ENCODE results near the gene HSD3B1.

The HSD3B1 gene

DNA sequence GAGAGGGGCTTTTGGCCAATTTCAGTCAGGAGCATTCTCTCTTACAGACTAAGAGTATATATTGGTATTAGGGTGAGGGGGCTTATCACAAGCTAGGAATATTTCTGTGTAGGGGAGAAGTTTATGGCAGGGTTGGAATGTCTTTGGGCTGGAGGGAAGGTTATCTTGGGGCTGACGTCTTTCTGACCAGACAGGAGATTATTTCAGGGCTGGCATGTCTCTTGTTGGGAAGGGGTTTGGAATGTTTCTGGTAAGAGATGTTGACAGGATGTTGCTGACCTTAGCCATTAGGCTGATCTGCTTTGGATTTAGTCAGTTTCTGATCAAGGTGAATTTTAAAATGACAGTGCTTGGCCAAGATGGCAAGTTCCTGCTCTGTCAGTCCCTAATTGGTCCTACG, 17.8 kb upstream of the HSD3B1 start:
- no peak for TF ChIP-seq TCF12 (IDR thresholded peaks at IDR 0.05; ENCODE audit: low read depth)
- no peak for TF ChIP-seq NFIC (IDR thresholded peaks at IDR 0.05)
- TF ChIP-seq TEAD4 (IDR thresholded peaks at IDR 0.05) = no peak
- no peak for TF ChIP-seq USF1 (IDR thresholded peaks at IDR 0.05)
- no peak for TF ChIP-seq EP300 (IDR thresholded peaks at IDR 0.05; ENCODE audit: borderline replicate concordance)
- no peak for TF ChIP-seq TAF1 (IDR thresholded peaks at IDR 0.05; ENCODE audit: low read depth)
- TF ChIP-seq CREB1 (IDR thresholded peaks at IDR 0.05; ENCODE audit: low read depth) = no peak
- TF ChIP-seq MAX (IDR thresholded peaks at IDR 0.05) = no peak
- no peak for TF ChIP-seq CEBPB (IDR thresholded peaks at IDR 0.05)
- no peak for TF ChIP-seq RAD21 (IDR thresholded peaks at IDR 0.05; ENCODE audit: low read depth)
- TF ChIP-seq EGR1 (IDR thresholded peaks at IDR 0.05) = no peak
- no peak for TF ChIP-seq YY1 (IDR thresholded peaks at IDR 0.05; ENCODE audit: low read depth)
- TF ChIP-seq FOXM1 (IDR thresholded peaks at IDR 0.05; ENCODE audit: borderline replicate concordance, low read depth) = no peak
- TF ChIP-seq ZBTB7A (IDR thresholded peaks at IDR 0.05; ENCODE audit: low read depth) = no peak
- TF ChIP-seq, protein P1, sequence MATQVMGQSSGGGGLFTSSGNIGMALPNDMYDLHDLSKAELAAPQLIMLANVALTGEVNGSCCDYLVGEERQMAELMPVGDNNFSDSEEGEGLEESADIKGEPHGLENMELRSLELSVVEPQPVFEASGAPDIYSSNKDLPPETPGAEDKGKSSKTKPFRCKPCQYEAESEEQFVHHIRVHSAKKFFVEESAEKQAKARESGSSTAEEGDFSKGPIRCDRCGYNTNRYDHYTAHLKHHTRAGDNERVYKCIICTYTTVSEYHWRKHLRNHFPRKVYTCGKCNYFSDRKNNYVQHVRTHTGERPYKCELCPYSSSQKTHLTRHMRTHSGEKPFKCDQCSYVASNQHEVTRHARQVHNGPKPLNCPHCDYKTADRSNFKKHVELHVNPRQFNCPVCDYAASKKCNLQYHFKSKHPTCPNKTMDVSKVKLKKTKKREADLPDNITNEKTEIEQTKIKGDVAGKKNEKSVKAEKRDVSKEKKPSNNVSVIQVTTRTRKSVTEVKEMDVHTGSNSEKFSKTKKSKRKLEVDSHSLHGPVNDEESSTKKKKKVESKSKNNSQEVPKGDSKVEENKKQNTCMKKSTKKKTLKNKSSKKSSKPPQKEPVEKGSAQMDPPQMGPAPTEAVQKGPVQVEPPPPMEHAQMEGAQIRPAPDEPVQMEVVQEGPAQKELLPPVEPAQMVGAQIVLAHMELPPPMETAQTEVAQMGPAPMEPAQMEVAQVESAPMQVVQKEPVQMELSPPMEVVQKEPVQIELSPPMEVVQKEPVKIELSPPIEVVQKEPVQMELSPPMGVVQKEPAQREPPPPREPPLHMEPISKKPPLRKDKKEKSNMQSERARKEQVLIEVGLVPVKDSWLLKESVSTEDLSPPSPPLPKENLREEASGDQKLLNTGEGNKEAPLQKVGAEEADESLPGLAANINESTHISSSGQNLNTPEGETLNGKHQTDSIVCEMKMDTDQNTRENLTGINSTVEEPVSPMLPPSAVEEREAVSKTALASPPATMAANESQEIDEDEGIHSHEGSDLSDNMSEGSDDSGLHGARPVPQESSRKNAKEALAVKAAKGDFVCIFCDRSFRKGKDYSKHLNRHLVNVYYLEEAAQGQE (IDR thresholded peaks at IDR 0.05; ENCODE audit: low read depth) = no peak

GRCh38 chr1:119490925-119491324, 16.1 kb upstream of the HSD3B1 start:
- no peak for TF ChIP-seq EGR1 (IDR thresholded peaks at IDR 0.05)
- TF ChIP-seq FOXM1 (IDR thresholded peaks at IDR 0.05; ENCODE audit: borderline replicate concordance, low read depth) = no peak
- no peak for TF ChIP-seq TAF1 (IDR thresholded peaks at IDR 0.05; ENCODE audit: low read depth)
- TF ChIP-seq CEBPB (IDR thresholded peaks at IDR 0.05) = no peak
- no peak for TF ChIP-seq ZBTB7A (IDR thresholded peaks at IDR 0.05; ENCODE audit: low read depth)
- TF ChIP-seq TEAD4 (IDR thresholded peaks at IDR 0.05) = no peak
- TF ChIP-seq TCF12 (IDR thresholded peaks at IDR 0.05; ENCODE audit: low read depth) = no peak
- no peak for TF ChIP-seq YY1 (IDR thresholded peaks at IDR 0.05; ENCODE audit: low read depth)
- TF ChIP-seq MAX (IDR thresholded peaks at IDR 0.05) = no peak
- no peak for TF ChIP-seq CREB1 (IDR thresholded peaks at IDR 0.05; ENCODE audit: low read depth)
- no peak for TF ChIP-seq NFIC (IDR thresholded peaks at IDR 0.05)
- no peak for TF ChIP-seq RAD21 (IDR thresholded peaks at IDR 0.05; ENCODE audit: low read depth)
- TF ChIP-seq, protein P1 (IDR thresholded peaks at IDR 0.05; ENCODE audit: low read depth) = no peak
- TF ChIP-seq USF1 (IDR thresholded peaks at IDR 0.05) = no peak
- TF ChIP-seq EP300 (IDR thresholded peaks at IDR 0.05; ENCODE audit: borderline replicate concordance) = no peak

DNA sequence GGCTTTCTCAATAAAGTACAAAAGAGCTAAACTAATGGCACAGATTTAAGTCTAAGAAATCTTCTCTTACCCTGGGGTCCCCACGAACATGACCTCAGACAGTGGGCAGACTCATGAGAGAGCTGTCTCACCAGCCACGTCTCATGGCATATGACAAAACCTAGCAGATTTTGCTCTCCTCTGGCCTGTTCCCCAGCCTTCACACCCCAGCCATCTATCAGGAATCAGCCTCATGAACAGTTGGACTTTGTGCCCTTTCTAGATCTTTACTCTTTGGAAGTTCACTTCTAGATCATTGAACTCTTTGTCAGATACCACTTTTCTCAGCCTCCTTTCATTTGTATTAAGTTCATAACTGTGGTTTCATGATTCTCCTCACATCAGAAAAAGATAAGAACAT, 14.2 kb upstream of the HSD3B1 start:
- TF ChIP-seq CREB1 (IDR thresholded peaks at IDR 0.05; ENCODE audit: low read depth) = no peak
- TF ChIP-seq NFIC (IDR thresholded peaks at IDR 0.05) = no peak
- TF ChIP-seq YY1 (IDR thresholded peaks at IDR 0.05; ENCODE audit: low read depth) = no peak
- no peak for TF ChIP-seq RAD21 (IDR thresholded peaks at IDR 0.05; ENCODE audit: low read depth)
- no peak for TF ChIP-seq TAF1 (IDR thresholded peaks at IDR 0.05; ENCODE audit: low read depth)
- TF ChIP-seq EP300 (IDR thresholded peaks at IDR 0.05; ENCODE audit: borderline replicate concordance) = no peak
- no peak for TF ChIP-seq TCF12 (IDR thresholded peaks at IDR 0.05; ENCODE audit: low read depth)
- no peak for TF ChIP-seq CEBPB (IDR thresholded peaks at IDR 0.05)
- TF ChIP-seq MAX (IDR thresholded peaks at IDR 0.05) = no peak
- TF ChIP-seq FOXM1 (IDR thresholded peaks at IDR 0.05; ENCODE audit: borderline replicate concordance, low read depth) = no peak
- TF ChIP-seq EGR1 (IDR thresholded peaks at IDR 0.05) = no peak

DNA sequence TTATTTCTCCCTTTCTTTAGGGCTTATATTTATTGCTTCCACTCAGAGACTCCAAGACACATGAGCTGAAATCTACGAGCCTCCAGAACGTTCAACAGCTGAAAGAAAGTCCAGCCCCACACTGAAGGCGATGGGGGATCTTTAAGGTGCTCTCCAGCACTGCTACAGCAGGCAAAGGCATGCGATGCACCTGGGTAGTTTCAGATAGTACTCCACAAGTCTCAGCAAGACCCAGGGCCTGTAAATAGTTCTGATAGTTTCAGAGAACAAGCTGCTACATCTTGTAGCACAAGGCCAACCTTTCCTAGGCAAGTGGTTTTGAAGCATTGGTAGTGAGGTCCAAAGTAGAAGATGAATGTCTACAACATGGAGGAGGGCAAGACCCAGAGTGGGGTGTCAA, 2.2 kb upstream of the HSD3B1 start:
- TF ChIP-seq NFIC (IDR thresholded peaks at IDR 0.05) (no peak), FOXM1 (IDR thresholded peaks at IDR 0.05; ENCODE audit: borderline replicate concordance, low read depth) (no peak), CREB1 (IDR thresholded peaks at IDR 0.05; ENCODE audit: low read depth) (no peak), TEAD4 (IDR thresholded peaks at IDR 0.05) (no peak), EP300 (IDR thresholded peaks at IDR 0.05; ENCODE audit: borderline replicate concordance) (no peak), YY1 (IDR thresholded peaks at IDR 0.05; ENCODE audit: low read depth) (no peak), RAD21 (IDR thresholded peaks at IDR 0.05; ENCODE audit: low read depth) (no peak), MAX (IDR thresholded peaks at IDR 0.05) (no peak), TAF1 (IDR thresholded peaks at IDR 0.05; ENCODE audit: low read depth) (no peak), TCF12 (IDR thresholded peaks at IDR 0.05; ENCODE audit: low read depth) (no peak), CEBPB (IDR thresholded peaks at IDR 0.05) (no peak), USF1 (IDR thresholded peaks at IDR 0.05) (no peak), ZBTB7A (IDR thresholded peaks at IDR 0.05; ENCODE audit: low read depth) (no peak), EGR1 (IDR thresholded peaks at IDR 0.05) (no peak)
- TF ChIP-seq, protein P1 (IDR thresholded peaks at IDR 0.05; ENCODE audit: low read depth) = no peak

Data from Ishikawa (cell line).